ENCODE results near the gene TMEM213.
"Not testable (repeated sequence)": the region's sequence is repeated elsewhere in the genome, so short reads cannot be mapped to it uniquely, and the experiment has no call there.

The TMEM213 gene

DNA sequence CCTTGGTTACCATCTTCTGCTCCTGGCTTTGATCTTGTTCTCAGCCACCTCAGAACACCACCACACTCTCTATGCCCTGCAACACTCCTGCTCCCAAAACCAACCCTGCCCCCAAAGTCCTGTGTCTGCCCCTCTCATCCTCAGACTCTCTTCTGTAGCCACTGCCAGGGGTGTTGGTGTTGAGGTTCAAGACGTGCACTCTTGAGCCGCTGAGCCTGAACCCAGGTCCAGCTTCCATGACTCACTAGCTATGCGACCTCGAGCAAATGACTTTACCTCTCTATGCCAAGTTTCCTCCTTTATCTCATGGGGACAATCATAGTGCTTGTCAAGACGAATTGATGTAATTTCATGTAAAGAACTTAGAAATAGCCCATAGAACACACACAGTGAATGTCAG, 1.0 kb downstream of the TMEM213 start:
- no peak for DNase-seq

DNA sequence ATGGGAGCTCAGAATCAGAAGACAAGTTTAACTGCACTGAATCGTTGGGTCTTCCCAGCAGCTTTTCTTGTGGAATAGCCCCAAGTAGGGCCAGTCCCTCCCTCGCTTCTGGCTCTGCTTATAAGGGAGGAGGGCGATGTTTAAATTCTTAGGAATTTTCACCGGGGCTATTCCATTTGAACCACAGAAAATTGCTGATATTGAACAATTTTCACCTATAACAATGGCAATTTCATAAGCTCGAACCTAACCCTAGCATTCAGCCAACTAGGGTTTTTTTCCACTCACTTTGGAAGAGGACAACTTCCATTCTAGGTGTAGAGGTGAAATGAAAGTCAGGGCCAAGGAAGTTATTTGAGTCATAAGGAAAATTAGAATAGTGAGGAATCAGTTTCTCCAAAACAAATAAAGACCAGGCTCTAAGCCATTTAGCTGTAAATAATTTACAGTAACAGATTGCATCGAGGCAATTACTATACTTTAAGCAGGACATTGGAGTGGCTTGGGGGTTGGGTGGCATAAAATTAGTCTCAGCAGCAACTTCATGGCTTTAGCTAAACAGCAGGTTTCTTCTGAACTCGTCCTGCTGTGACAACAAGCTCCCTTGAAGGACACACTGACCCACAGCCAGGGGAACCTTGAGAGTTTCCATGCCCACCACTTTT, 1.7 kb downstream of the TMEM213 start:
- DNase-seq, result no peak

GRCh38 chr7:138801256-138801655, 3.5 kb downstream of the TMEM213 start:
- no peak for DNase-seq

- DNase-seq, result no peak
These were observed 4.9 kb downstream of the TMEM213 start for GRCh38 chr7:138802706-138803105.

DNA sequence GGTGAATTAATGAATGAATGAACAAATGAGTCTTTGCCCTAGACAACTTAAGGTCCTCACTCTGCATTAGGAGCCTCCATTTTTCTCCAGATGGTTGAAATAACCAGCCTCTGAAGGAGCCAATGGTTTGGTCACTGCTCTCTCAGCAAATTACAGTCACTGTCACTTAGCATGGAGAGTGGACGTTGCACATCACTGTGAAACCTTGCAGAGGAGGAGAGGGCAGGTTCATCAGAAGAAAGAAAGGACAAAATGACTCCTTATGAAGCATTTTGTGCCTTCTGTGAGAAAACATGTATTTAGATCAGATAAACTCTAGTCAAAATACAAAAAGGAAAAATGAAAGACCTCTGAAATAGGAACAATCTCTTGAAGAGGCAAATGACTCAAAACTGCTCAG, 6.8 kb downstream of the TMEM213 start:
- no peak for DNase-seq

- no peak for DNase-seq
These were observed 11.6 kb downstream of the TMEM213 start for GRCh38 chr7:138809346-138809745.

- not testable (repeated sequence) for DNase-seq
These were observed 13.5 kb downstream of the TMEM213 start for GRCh38 chr7:138811327-138811726.

GRCh38 chr7:138813945-138814344, 16.2 kb downstream of the TMEM213 start:
- DNase-seq, result no peak

DNA sequence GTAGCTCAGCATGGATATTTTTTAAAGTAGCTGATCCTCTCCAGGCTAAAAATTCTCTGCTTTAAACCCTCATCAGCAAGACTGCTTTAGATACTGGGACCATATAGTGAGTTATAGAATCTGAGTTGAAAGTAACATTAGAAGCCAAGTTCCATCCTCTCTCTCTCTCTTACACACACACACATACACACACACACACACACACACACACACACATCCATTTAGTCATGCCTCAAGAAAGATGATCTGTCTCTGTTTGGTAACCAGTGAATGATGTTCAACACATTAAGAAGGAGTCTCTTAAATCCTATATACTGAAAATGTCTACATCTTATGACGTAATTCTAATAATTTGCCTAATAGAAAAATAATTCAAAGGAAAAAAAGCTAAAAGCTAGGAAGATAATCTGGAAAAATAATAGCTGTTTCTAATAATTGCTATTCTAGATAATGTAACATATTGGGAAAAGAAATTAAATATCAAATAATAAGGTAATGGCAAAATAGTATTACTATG, 17.1 kb downstream of the TMEM213 start:
- no peak for DNase-seq

DNA sequence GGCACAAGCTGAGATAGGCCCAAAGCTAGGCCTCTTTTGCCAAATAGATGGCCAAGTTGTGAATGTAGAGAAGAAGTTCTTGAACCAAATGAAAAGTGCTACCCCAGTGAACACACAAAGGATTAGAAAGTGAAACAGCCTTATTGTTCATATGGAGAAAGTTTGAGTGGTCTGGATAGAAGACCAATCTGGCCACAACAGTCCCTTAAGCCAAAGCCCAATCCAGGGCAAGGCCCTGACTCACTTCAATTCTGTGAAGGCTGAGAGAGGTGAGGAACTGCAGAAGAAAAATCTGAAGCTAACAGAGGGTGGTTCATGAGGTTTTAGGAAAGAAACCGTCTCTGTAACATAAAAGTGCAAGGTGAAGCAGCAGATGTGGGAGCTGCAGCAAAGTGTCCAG, 18.9 kb downstream of the TMEM213 start:
- no peak for DNase-seq

- DNase-seq, result no peak
These were observed 21.8 kb downstream of the TMEM213 start for GRCh38 chr7:138819625-138820024.

GRCh38 chr7:138821912-138822311, 24.1 kb downstream of the TMEM213 start:
- no peak for DNase-seq

GRCh38 chr7:138822867-138823535, 25.2 kb downstream of the TMEM213 start:
- DNase-seq, result no peak

DNA sequence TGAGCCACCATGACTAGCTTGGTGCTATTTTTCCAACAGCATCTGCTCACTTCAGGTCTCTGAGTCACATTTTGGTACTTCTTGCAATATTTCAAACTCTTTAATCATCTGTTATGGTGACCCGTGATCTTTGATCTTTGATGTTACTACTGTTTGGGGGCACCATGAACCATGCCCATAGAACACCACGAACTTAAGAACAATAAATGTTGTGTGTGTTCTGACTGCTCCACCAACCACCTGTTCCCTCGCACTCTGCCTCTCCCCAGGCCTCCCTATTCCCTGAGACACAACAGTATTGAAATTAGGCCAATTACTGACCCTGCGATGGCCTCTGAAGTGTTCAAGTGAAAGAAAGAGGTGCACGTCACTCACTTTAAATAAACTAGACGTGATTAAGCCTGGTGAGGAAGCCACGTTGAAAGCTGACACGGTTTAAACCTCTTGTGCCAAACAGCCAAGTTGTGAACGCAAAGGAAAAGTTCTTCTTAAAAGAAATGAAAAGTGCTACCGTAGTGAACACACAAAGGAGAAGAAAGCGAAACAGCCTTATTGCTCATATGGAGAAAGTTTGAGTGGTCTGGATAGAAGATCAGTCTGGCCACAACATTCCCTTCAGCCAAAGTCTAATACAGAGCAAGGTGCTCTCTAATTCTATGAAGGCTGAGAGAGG, 27.4 kb downstream of the TMEM213 start:
- no peak for DNase-seq

- DNase-seq, result no peak
These were observed 30.5 kb downstream of the TMEM213 start for GRCh38 chr7:138828302-138828701.

GRCh38 chr7:138829335-138829734, 31.5 kb downstream of the TMEM213 start:
- DNase-seq, result no peak

- no peak for DNase-seq
These were observed 35.2 kb downstream of the TMEM213 start for GRCh38 chr7:138832966-138833365.

- no peak for DNase-seq
These were observed 35.8 kb downstream of the TMEM213 start for GRCh38 chr7:138833596-138833995.

- no peak for DNase-seq
These were observed 36.8 kb downstream of the TMEM213 start for GRCh38 chr7:138834583-138834982.

DNA sequence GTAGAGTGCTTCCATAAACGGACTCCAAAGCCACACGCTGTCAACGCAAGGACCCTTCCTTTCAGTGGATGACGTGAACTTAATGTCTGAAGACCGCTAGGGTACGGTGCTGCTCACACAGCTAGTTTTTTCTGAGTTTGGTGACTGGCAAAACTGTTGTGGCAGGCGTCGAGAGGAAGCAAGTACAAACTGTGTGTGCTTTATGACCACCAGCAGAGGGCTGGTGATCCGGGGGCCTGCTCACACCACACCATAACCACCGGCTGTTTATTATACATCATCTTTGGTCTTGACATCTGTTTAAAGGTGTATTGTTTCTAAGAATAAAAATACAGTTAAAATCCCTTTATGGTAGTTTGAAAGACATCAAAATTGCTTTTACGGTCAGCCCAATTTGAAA, 37.3 kb downstream of the TMEM213 start:
- no peak for DNase-seq

DNA sequence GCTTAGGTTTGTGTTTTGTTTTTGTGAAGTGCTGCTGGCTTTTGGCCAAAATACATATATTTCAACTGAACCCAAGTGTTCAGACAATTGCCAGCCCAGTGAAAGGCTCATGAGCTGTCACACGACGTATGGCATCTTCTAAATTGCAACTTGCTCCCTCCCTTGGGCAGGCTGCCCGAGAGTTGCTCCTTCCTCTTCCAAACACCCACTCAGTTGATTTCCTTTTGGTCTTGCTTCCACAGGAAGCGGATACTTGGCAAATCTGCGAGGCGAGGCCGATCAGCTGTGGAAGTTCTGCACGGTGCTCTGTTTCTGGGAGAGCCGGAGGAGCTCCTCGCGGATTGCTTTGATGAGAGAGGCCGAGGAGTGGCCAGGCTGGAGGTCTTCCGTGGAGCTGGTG, 39.8 kb downstream of the TMEM213 start:
- DNase-seq, result no peak

GRCh38 chr7:138838166-138838565, 40.4 kb downstream of the TMEM213 start:
- no peak for DNase-seq

GRCh38 chr7:138842111-138842510, 44.3 kb downstream of the TMEM213 start:
- no peak for DNase-seq

Data from GDM1 (cell line).